Activated T-helper 1 cell treated with anti-CD3 and anti-CD28 coated beads, Interleukin-2, amount 50 U/mL, for 16 hours (primary cell): ENCODE data around the gene DEFB123.

Experiments used
- DNase-seq, 2 donors: peaks; one replicate each; pipeline ENCODE4 v3.0.0-alpha.2; 2020; ENCODE audit warnings: low read depth in 1 of 2, low spot score in 1 of 2

DEFB123 gene

DNA sequence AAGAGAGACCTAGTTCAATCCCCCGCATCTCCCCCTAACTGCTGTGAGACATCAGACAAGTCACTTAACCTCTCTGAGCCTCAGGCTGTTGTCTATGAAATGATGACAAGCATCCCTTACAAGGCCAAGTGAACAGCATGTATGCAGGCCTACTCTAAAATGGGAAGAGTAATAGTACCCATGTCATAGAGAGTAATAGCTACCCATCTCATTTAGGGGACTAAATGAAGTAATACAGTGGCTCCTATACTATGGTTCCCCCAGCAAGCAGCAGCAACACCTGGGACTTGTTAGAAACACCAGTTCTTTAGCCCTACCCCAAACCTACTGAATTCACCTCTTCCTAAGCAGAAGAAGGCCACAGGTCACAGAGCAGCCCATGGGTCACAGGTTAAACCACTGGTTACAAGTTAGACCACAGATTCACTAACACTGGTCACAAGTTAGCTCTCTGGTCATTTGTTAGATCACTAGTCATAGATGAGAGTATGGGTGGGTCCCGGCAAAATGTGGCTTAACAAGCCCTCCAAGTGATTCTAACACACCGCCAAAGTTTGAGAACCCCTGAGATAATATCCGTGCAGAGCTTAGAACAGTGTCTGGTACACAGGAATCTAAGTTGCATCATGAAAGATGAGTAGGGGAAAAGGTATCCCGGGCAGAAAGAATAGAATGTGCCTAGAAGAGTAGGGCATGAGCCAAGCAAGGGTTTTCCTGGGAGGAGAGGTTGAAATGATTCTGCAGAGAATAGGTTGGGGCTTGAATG, 33.1 kb downstream of the DEFB123 start:
- no peak for DNase-seq

DNA sequence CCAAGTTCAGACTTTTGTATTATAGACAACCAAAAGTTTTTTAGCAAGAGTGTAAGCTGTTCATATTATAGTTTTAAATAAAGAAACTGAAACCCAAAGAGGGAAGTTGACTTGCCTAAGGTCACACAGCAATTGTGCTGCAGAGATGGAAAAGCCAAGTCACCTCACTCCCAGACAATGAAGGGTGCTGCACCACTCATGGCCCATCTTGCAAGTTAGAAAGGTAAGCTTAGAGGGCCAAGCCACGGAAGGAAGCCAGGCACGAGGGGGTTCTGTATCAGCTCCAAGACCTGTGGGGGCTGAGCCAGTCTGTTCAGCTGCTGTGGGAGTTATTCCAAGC, 33.6 kb downstream of the DEFB123 start:
- DNase-seq: no peak

DNA sequence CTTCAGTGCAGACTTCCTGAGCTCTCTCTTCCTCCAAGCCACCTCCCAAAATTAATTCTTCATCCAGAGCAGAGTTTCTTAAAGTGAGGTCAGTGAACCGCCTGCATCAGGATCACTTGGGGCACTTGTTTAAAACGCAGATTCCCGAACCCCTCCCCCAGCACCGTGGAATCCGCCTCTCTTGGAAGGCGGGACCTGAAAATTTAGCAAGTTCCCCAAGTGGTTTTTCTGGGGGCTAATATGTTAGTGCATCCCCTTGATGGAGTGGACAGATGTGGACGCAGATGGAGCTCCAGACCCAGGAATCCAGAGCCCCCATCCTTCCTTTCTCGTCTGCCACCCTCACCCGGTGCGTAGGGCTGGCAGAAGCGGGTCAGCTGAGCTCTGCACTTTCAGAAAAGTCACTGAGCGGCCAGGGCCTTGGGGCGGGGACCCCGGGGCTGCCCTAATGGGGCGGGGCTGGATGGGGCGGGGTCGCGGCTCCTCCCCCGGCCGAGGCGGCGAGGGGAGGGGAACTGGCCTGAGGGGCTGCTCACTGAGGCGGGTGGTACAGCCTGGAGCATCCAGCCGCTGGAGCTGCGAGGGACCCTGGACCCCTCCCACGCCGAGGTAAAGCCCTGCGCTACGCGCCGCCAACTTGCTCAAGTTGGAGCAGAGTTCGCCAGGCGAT, 34.5 kb downstream of the DEFB123 start, which contains the start of the genes DEFB124 and REM1:
DEFB124 (minus strand) TSS at position 370 of the 670 bp plus-strand sequence. CDS start 2,114 bp downstream, outside the sequence.
REM1 (plus strand) TSS at position 531 of the 670 bp plus-strand sequence. CDS start 1,158 bp downstream, outside the sequence.
- DNase-seq: no peak

DNA sequence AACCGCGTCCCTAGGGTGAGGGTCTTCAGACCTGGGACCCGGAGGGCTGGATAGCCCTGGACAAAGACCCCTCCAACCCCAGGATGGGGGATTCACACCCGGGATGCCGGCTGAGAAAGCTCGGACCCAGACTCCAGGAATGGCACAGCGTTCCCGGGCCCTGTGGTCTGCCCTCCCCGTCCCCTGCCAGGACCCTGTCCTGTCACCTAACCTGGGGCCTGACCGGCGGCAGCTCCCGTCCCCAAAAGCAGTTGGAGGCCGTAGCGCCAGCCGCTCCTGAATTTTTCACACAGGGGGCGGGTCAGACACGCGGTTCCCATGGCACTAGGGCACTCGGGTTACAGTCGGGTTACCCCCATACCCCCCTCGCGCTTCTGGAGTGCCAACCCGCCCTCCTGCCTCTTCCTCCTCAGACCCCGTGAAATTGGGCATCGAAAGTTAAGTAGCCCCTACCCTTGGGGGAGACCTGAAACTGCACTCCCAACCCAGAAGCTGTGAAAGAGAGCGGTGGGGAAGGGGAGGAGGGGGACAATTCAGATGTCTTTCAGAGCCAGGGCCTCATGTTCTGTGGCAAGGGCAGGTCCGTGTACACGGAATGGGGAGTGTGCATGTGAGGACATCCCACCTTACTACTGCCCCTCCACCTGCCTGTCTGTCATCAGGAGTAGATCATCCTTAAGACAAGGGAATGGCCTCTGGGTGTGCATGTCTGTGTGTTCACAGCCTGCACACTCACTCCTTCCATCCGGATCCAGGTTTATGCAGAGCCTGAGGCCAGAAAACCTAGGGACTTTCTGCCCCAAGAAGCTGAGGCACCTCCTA, 35.3 kb downstream of the DEFB123 start:
- no peak for DNase-seq

DNA sequence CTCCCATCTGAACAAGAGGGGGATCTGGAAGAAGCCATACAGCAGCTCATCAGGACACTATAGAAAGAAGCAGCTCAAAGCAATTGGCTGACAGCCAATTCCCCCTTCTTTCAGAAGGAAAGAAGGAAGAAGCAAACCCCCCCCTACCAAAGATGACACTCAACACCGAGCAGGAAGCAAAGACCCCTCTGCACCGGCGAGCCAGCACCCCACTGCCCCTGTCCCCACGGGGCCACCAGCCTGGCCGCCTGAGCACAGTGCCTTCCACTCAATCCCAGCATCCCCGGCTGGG, 35.8 kb downstream of the DEFB123 start:
- DNase-seq: no peak

DNA sequence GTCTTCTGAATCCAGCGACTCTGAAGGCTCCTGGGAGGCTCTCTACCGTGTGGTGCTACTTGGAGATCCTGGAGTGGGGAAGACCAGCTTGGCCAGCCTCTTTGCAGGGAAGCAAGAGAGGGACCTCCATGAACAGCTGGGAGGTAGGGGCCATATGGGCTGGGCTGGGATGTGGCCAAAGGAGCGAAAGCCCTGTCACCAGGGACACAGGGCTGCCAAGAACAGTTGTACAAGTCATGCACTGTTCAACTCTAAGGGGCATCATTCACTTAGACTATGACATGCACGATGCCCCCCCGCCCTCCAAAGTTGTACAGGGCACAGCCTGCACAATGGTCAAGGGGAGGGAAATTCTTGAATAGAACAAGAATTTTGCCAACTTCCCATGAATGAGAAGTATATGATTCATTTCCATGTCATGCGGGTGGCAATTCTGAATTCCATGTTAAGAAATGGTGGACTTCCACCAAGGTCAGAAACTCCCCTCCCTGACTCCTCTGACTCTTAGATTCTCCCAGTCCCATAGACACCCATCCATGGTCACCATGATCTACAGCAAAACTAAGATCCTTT, 36.3 kb downstream of the DEFB123 start:
- DNase-seq: no peak

DNA sequence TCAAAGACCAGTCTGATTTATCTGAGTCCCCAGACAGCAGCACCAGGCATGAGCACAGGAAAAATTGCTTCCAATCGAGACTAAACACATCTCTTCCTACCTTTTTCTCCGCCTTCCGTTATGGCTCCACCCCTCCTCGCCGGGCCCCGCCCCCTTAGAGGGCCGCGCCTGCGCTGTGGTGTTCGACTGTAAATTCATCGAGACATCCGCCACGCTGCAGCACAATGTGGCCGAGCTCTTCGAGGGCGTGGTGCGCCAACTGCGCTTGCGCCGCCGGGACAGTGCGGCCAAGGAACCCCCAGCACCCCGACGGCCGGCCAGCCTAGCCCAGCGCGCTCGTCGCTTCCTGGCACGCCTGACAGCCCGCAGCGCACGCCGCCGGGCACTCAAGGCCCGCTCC, 43.6 kb downstream of the DEFB123 start:
- no peak for DNase-seq

DNA sequence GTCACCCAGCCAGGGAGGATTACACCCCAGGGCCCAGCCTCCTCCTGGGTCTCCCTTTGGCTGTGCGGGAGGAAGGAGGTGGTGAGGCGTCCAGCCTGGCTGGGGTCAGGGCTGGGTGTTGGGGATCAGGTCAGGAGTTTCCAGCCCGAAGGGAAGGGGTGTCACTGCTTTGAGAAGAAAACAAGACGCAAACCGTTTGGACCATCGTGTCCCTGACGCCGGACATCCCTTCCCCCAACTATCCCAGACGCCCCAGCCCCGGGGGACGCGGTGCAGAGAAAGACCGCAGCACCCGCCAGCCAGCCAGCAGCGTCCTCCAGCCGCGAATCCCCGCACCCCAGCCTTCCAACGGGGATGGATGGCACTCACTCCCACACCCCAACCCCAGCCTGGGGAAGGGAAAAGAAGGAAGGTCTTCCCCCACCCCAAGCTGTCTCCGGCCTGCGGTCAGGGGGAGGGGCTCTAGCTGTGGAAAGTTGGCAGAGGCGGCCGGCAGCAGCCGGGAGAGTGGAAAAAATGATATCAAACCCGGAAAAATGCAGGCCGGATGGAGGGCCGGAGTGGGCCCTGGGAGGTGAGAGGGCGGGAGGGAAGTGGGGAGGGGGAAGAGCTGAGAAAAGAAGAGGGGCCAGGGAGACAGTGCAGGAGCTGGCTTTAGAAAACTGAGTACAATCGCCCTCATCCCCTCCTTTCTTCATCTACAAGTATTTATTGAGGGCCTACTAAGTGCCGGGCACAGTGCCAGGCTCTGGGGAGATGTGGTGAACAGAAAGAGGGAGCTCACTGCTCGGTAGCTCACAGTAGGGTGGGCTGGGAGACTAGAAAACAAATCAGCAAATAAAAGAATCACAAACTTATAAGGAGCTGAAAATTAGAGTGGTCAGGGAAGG, 45.3 kb downstream of the DEFB123 start:
- DNase-seq: no peak

DNA sequence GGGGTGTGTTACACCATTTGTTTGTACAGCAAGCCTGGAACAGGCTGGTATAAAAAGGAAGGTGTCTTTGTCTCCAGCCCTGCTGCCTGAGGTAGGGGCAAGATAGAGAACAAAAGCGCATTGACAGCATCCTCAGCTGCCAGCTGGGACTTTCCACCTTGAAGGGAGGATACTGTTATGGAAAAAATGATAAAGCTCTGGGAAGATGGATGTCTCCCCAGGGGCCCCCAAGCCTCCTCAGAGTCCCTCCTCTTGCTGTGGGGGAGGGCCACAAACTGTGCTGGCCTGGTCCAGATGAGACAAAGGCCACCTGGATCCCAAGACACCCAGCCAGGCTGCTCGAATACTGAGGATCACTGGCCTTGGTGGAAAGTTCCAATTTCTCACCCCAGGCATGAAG, 47.7 kb downstream of the DEFB123 start:
- no peak for DNase-seq

DNA sequence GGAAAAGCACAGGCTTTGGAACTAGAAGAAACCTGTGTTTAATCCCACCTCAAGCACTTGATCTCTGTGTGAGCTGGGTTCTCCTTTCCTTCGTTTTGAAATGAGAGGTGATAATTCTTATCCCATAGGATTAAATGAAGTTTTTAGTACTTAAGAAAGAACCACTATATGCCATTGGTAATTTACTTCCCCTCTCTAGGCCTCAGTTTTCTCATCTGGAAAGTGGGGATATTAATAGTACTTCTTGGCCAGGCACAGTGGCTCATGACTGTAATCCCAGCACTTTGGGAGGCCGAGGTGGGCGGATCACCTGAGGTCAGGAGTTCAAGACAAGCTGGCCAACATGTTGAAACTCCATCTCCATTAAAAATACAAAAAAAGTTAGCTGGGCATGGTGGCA, 48.7 kb downstream of the DEFB123 start:
- no peak for DNase-seq

DNA sequence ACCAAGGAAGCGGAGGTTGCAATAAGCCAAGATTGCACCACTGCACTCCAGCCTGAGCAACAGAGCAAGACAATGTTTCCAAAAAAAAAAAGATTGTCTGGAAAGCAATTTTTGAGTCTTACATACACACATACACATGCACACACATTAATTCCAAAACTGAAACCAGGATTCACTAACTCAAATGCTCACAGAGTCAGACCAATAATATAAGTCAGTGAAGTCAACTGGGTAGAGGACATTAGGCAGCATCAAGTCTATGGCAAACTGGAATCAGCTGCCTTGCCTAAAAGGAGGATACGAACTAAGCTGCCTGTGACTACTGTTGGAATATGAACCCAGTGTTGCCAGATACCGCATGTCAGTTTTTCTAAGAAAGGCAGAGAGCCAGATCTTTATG, 50.3 kb downstream of the DEFB123 start:
- DNase-seq: no peak

DNA sequence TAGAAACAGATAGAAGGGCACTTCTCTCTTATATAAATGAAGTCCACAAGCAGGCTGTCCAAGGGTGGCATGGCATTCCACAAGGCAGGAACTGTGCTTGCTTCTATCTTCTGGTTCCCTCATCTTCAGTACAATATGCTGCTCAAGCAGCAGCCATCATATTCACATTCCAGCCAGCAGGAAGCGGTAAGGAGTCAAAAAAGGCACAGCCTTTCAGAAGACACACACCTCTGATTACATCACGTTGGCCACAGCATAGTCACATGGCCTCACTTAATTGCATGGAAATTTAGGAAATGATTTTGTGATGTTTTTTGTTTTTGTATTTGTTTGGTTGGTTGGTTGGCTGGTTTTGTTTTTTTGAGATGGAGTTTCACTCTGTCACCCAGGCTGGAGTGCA, 53.7 kb downstream of the DEFB123 start:
- DNase-seq: no peak

DNA sequence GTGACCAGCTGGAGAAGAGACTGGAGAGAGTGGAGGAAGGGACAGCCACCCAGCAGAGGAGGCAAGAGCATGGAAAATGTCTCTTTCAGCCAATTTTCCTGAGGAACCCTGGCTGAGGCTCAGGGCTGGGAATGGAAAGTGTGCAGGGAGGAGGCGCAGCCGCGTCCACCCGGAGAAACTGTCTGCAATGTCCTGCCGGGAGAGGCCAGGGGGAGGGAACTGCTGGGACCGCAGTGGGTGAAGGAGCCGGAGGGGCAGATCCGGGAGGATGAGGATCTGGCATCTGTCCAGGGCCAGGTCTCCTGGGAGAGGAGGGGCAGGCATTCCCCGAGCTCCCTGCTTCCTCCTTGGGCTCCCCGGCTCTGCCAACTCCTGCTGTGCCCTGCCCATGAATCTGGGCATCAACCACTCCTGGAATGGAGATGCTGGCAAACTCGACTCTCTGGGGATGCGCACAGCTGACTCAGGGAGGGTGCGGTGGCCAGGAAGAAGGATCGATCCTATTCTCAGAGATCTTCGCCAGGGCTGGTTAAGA, 56.4 kb downstream of the DEFB123 start:
- no peak for DNase-seq

DNA sequence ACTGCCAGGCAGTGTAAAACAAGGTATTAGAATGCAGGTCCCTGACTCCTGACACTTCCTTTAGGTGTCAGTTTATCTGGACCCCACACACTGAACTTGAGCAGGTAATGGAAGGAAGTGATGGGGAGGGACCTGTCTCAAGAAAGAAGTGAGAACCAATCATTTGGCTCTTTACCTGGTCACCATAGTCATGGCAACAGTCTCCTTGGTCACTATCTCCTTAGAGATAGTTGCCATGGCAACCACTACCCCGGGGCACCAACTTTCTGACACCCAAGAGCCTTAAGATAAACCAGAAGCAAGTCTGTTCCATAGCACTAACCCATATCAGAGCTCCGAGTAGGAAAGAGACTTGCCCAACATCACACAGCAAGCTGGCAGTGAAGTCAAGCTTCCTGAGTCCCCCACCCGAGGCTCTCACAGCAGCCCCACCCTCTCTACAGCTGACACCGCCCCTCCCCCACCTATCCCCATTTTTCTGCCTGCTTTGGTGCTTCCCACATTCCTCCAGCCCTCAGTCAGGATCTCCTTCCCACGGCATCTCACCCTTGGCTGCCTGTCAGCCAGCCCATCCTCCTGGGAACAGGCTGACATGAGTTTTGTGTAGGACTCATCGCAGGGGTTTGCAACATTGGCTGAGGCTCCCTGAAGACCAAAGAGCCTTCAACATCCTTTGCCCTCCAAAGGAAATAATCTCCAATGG, 57.6 kb downstream of the DEFB123 start:
- DNase-seq: no peak
